Measurements from ENCODE around the gene SMIM36. TPM values are rescaled to one million over a fixed set of nuclear protein-coding genes. Genes with fewer than 3 reads are reported as not detected.

Gene SMIM36
- total RNA-seq: not detected

GRCh38 chr17:55510986-55511721, at the start of gene SMIM36:
SMIM36 (minus strand) TSS chr17:55511452.
- Histone ChIP-seq H3K27ac (no peak within 1 kb of the TSS), H3K27me3 (no peaks in the 10 kb centered on the region), H3K36me3 (no peaks in the 10 kb centered on the region), H3K4me1 (no peaks in the 10 kb centered on the region), H3K4me3 (no peak within 1 kb of the TSS), H3K9me3 (no peaks in the 10 kb centered on the region)
- DNase-seq (ENCODE audit: extremely low spot score in 2 of 2): no peak
- intact Hi-C loops (cut with DNase I): loop anchor here (5.0 kb wide), 2 partner anchors 519 to 781 kb away; no protein-coding TSS in a partner anchor
- no peak for TF ChIP-seq POLR2AphosphoS5 (IDR thresholded peaks at IDR 0.05; ENCODE audit: insufficient read depth in 1 of 2, low read depth in 1 of 2)
- TF ChIP-seq CTCF (IDR thresholded peaks at IDR 0.05): no peak
- TF ChIP-seq POLR2A (IDR thresholded peaks at IDR 0.05): no peak

GRCh38 chr17:55555772-55556171, 44.5 kb upstream of the SMIM36 start:
- intact Hi-C loops (cut with DNase I): no loop called here
- DNase-seq (ENCODE audit: extremely low spot score in 2 of 2): no peak
- H3K27me3 ChIP-seq: no peaks in the 10 kb centered on the region
- H3K27ac ChIP-seq: no peak overlapping the region
- TF ChIP-seq CTCF (IDR thresholded peaks at IDR 0.05): no peak
- no peak for TF ChIP-seq POLR2AphosphoS5 (IDR thresholded peaks at IDR 0.05; ENCODE audit: insufficient read depth in 1 of 2, low read depth in 1 of 2)
- TF ChIP-seq POLR2A (IDR thresholded peaks at IDR 0.05): no peak
- no peaks in the 10 kb centered on the region for H3K36me3 ChIP-seq
- H3K4me1 ChIP-seq: no peaks in the 10 kb centered on the region
- H3K4me3 ChIP-seq: no peak overlapping the region
- H3K9me3 ChIP-seq: no peaks in the 10 kb centered on the region

GRCh38 chr17:55549140-55549539, 37.9 kb upstream of the SMIM36 start:
- Histone ChIP-seq H3K9me3 (no peaks in the 10 kb centered on the region), H3K36me3 (no peaks in the 10 kb centered on the region), H3K27ac (no peak overlapping the region), H3K27me3 (no peaks in the 10 kb centered on the region), H3K4me3 (no peak overlapping the region), H3K4me1 (no peaks in the 10 kb centered on the region)
- TF ChIP-seq POLR2AphosphoS5 (IDR thresholded peaks at IDR 0.05; ENCODE audit: insufficient read depth in 1 of 2, low read depth in 1 of 2) (no peak), CTCF (IDR thresholded peaks at IDR 0.05) (no peak), POLR2A (IDR thresholded peaks at IDR 0.05) (no peak)
- intact Hi-C loops (cut with DNase I): no loop called here
- no peak for DNase-seq (ENCODE audit: extremely low spot score in 2 of 2)

GRCh38 chr17:55546991-55547664, 35.9 kb upstream of the SMIM36 start:
- Histone ChIP-seq H3K4me1 (no peaks in the 10 kb centered on the region), H3K27ac (no peak overlapping the region), H3K27me3 (no peaks in the 10 kb centered on the region), H3K4me3 (no peak overlapping the region), H3K9me3 (no peaks in the 10 kb centered on the region), H3K36me3 (no peaks in the 10 kb centered on the region)
- TF ChIP-seq POLR2A (IDR thresholded peaks at IDR 0.05): no peak
- no peak for DNase-seq (ENCODE audit: extremely low spot score in 2 of 2)
- intact Hi-C loops (cut with DNase I): no loop called here

- no peaks in the 10 kb centered on the region for H3K27me3 ChIP-seq
- H3K4me3 ChIP-seq: no peak overlapping the region
- H3K4me1 ChIP-seq: no peaks in the 10 kb centered on the region
- H3K27ac ChIP-seq: no peak overlapping the region
- no peaks in the 10 kb centered on the region for H3K36me3 ChIP-seq
- no peaks in the 10 kb centered on the region for H3K9me3 ChIP-seq
- TF ChIP-seq POLR2A (IDR thresholded peaks at IDR 0.05) (no peak), POLR2AphosphoS5 (IDR thresholded peaks at IDR 0.05; ENCODE audit: insufficient read depth in 1 of 2, low read depth in 1 of 2) (no peak), CTCF (IDR thresholded peaks at IDR 0.05) (no peak)
- intact Hi-C loops (cut with DNase I): no loop called here
- DNase-seq (ENCODE audit: extremely low spot score in 2 of 2): no peak
Measured at GRCh38 chr17:55546481-55546880, 35.2 kb upstream of the SMIM36 start.

Data from vagina (tissue), 2 donors.